GM21786 (cell line): Measurements from ENCODE around the gene IQGAP2.

ENCODE experiments used
- ATAC-seq: cut with Tn5 transposase; IDR thresholded peaks from one replicate; pipeline ENCODE4 v1.9.1; 2021; ENCODE audit not compliant: unreplicated experiment

The IQGAP2 gene

GRCh38 chr5:76560952-76561891, 158.1 kb downstream of the IQGAP2 start:
- ATAC-seq, result no peak

GRCh38 chr5:76561959-76562358, 158.9 kb downstream of the IQGAP2 start:
- ATAC-seq, result no peak

- ATAC-seq, result no peak
These were observed 161.9 kb downstream of the IQGAP2 start for GRCh38 chr5:76565009-76565408.

- ATAC-seq, result no peak
These were observed 167.1 kb downstream of the IQGAP2 start for GRCh38 chr5:76570153-76570552.

GRCh38 chr5:76571559-76571958, 168.5 kb downstream of the IQGAP2 start:
- no peak for ATAC-seq

GRCh38 chr5:76576450-76576849, 173.4 kb downstream of the IQGAP2 start:
- no peak for ATAC-seq

GRCh38 chr5:76576996-76577395, 173.9 kb downstream of the IQGAP2 start:
- no peak for ATAC-seq

GRCh38 chr5:76579166-76579937, 176.3 kb downstream of the IQGAP2 start:
- no peak for ATAC-seq

- ATAC-seq, result no peak
These were observed 177.9 kb downstream of the IQGAP2 start for GRCh38 chr5:76580981-76581380.

- peak; percentile 90 for ATAC-seq
These were observed 179.4 kb downstream of the IQGAP2 start for GRCh38 chr5:76582230-76583162.

GRCh38 chr5:76583163-76584047, 180.3 kb downstream of the IQGAP2 start:
- no peak for ATAC-seq

- ATAC-seq, result no peak
These were observed 182.7 kb downstream of the IQGAP2 start for GRCh38 chr5:76585783-76586217.

GRCh38 chr5:76586531-76586930, 183.4 kb downstream of the IQGAP2 start:
- no peak for ATAC-seq

GRCh38 chr5:76590027-76590426, 186.9 kb downstream of the IQGAP2 start:
- peak; percentile 97 for ATAC-seq

GRCh38 chr5:76591366-76591765, 188.3 kb downstream of the IQGAP2 start:
- ATAC-seq, result no peak

- no peak for ATAC-seq
These were observed 189.6 kb downstream of the IQGAP2 start for GRCh38 chr5:76592692-76593091.

GRCh38 chr5:76594107-76594506, 191.0 kb downstream of the IQGAP2 start:
- ATAC-seq, result no peak

GRCh38 chr5:76595755-76596481, 192.8 kb downstream of the IQGAP2 start:
- no peak for ATAC-seq

GRCh38 chr5:76598531-76598930, 195.4 kb downstream of the IQGAP2 start:
- ATAC-seq, result no peak
